Adipose tissue (tissue), 3 donors: ENCODE measurements around the gene SERPINA9. TPM values are rescaled to one million over a fixed set of nuclear protein-coding genes. Genes with fewer than 3 reads are reported as not detected.
"Not testable (repeated sequence)": the region's sequence is repeated elsewhere in the genome, so short reads cannot be mapped to it uniquely, and the experiment has no call there.

Source experiments
- H3K27ac ChIP-seq: one replicate; pipeline ENCODE4 v1.5.1; 2013; ENCODE audit warnings: low read depth, low read length
- WGBS, 3 donors: extraction: QIAGEN DNeasy Blood & Tissue Kit; methylation state at CpG; one replicate each; pipeline ENCODE4 v1.1.7; 2013; 5-methylcytosine and 5-hydroxymethylcytosine counted together
- polyA plus RNA-seq, 3 donors: library from polyadenylated mRNA; stranded (reverse); fragments of 200-250 nt; gene quantifications; one replicate each; pipeline ENCODE4 v1.2.3, GENCODE V29; 2013
- donor health status: healthy with polysubstance abuse.
- donor health status: Bipolar disorder and iron deficiency.
- donor health status: healthy.

SERPINA9 gene
- polyA plus RNA-seq, 3 donors = not detected

DNA sequence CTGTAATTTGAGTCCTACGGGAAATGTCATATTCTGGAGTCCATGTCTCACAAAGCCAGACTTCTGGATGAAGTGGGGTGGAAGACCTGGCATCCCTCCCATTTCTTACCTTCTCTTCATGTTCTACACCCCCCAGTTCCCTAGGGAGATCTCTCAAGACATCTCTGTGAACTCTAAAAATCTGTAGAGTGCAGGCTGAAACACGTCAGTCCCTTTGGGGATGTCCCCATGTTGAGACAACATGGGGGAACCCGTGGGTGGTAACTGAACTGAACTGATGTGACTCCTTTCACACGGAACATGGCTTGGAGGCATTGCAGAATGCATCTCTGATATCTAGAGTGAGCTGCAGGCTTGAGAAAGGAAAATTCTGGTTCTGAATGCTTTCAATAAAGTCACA is 18.1 kb upstream of the SERPINA9 start:
- 64 to 70% (median 67%) methylated on average over 4 of the region's 4 CpGs for WGBS, 3 donors
- H3K27ac ChIP-seq = no peak overlapping the region

DNA sequence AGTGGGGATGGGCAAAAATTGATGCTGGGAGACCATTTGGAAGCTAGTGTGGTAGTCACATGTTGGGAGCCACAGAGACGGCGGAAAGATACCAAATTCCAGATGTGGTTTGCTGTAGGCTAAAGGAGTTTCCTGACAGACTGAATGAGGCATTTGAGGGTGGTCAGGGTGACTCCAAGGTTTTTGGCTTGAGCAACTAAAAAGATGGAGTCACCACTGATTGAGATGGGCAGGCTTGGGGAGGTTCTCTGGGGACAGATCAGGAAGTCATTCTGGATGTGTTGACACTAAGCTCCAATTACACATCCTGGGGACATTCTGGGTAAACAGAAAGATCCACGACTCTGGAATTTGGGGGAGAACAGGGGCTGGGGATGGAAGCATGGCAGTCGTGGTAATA is 15.5 kb upstream of the SERPINA9 start:
- no peak overlapping the region for H3K27ac ChIP-seq
- WGBS, 3 donors = 39 to 52% (median 48%) methylated on average over 4 of the region's 4 CpGs

DNA sequence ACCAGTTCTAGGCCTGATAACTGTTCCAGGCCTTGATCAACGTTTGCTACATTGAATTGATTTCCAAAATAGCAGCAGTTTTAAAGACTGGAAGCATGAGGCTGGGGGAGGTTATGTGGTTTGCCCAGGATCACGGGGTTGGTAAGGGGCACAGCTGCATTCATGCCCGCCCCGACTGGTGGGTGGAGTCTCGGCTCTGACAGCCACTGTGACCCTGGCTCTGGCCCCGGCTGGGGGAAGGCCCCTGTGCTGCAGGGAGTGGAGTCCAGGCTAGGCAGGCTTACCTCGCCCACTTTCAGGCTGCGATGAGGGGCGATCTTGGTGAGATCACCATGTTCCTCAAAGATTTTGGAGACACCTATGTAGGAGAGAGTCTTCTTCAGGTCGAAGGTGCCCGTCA is 13.3 kb upstream of the SERPINA9 start:
- WGBS, 3 donors = 65 to 76% (median 74%) methylated on average over 11 of the region's 11 CpGs
- H3K27ac ChIP-seq = no peak overlapping the region

DNA sequence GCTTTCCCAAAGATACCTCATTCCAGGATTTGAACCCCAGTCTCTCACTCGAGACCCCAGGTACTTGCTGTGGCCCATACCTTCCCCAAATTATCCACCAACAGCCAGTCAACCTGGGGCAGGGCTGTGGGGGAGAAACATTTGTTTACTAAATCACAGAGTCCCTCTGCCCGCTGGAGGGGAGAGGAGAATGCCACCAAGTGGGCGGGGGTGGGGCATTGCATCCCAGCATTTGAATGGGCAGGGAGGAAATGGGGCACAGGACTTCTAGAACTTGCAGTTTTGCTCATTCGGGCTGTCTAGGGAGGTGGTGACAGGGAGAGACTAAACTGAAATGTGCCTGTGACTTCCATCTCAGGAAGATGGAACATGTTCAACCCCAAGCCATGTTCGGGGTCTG is 10.9 kb upstream of the SERPINA9 start:
- WGBS, 3 donors = 33 to 42% (median 38%) methylated on average over 5 of the region's 5 CpGs
- H3K27ac ChIP-seq = no peak overlapping the region

GRCh38 chr14:94485944-94486841 is 10.2 kb upstream of the SERPINA9 start:
- WGBS, 3 donors = 12 to 17% (median 16%) methylated on average over 26 of the region's 26 CpGs
- no peak overlapping the region for H3K27ac ChIP-seq

- no peak overlapping the region for H3K27ac ChIP-seq
- WGBS, 3 donors = 79 to 89% (median 85%) methylated on average over 5 of the region's 5 CpGs
These were observed 8.5 kb upstream of the SERPINA9 start for GRCh38 chr14:94484481-94484880.

DNA sequence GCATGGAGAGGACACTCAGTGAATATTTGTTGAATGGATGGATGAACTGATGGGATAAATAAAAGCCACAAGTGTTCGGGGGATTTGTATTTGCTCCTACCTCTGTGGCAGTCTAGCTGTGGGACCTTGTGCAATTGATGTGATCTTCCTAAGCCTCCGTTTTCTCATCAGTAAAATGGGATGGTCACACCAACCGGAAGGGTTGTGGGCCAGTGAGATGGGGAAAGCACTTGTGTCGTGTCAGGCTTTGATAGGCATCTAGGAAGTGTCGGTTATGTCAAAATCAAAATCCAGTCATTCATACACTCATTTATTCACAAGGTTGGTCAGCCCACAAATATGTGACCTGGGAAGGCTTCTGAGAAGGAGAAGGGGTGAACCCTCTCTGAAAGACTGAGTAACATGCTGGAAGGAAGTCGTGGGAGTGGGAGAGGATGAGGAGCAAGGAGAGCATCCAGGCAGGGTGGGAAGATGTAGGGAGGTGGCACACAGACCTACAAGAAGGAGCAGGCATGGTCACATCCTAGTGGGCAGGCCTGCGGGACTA is 7.8 kb upstream of the SERPINA9 start:
- no peak overlapping the region for H3K27ac ChIP-seq
- 78 to 94% (median 85%) methylated on average over 7 of the region's 7 CpGs for WGBS, 3 donors

GRCh38 chr14:94483071-94483451 is 7.1 kb upstream of the SERPINA9 start:
- 79 to 92% (median 91%) methylated on average over 10 of the region's 10 CpGs for WGBS, 3 donors
- H3K27ac ChIP-seq = no peak overlapping the region

DNA sequence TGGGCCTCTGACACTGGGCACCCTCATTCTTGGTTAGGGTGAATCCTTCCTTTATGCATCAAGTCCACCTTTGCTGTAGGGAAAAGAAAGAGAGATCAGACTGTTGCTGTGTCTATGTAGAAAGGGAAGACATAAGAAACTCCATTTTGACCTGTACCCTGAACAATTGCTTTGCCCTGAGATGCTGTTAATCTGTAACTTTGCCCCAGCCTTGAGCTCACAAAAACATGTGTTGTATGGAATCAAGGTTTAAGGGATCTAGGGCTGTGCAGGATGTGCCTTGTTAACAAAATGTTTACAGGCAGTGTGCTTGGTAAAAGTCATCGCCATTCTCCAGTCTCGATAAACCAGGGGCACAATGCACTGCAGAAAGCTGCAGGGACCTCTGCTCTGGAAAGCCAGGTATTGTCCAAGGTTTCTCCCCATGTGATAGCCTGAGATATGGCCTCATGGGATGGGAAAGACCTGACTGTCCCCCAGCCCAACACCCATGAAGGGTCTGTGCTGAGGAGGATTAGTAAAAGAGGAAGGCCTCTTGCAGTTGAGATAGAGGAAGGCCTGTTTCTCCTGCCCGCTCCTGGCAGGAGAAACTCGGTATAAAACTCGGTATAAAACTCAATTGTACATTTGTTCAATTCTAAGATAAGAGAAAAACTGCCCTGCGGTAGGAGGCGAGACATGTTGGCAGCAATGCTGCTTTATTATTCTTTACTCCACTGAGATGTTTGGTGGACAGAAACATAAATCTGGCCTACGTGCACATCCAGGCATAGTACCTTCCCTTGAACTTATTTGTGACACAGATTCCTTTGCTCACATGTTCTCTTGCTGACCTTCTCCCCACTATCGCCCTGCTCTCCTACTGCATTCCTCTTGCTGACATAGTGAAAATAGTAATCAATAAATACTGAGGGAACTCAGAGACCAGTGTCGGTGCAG is 6.4 kb upstream of the SERPINA9 start:
- not testable (repeated sequence) for H3K27ac ChIP-seq
- 58 to 89% (median 88%) methylated on average over 10 of the region's 10 CpGs for WGBS, 3 donors

DNA sequence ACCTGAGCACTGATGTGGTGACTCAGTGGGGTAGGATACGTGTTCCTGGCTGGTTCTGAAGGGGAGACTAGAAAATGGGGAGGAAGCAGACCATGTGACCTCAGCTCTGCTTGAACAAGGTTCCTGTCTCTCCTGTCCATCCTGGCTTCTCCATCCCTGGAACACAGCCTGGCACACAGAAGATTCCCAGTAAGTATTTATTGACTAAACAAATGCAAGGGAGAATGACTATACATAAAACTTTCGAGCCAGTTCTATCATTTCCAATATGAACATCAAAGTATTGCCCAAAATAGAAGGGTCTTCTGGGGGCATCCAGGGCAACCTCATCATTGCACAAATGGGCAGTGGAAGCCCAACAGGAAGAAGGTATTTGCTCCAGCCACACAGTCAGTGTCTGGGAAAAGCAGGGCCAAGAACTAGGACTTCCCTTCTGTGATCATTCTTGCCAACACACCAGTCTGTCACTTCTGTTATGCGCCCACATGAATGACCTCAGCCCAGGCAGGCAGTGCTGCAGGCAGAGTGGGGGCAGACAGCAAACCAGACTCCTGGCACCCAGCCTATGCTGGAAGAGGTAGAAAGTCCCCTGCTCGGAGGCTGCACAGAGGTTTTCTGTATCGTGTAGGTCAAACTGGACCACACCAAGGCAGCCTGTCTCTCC is 5.6 kb upstream of the SERPINA9 start:
- WGBS, 3 donors = 67 to 82% (median 77%) methylated on average over 5 of the region's 5 CpGs
- H3K27ac ChIP-seq = no peak overlapping the region

GRCh38 chr14:94480809-94481208 is 4.8 kb upstream of the SERPINA9 start:
- WGBS, 3 donors = 14 to 24% (median 21%) methylated on average over 2 of the region's 2 CpGs
- H3K27ac ChIP-seq = no peak overlapping the region

GRCh38 chr14:94478420-94478819 is 2.4 kb upstream of the SERPINA9 start:
- H3K27ac ChIP-seq = no peak overlapping the region

- WGBS, 3 donors = 79 to 88% (median 80%) methylated on average over 7 of the region's 7 CpGs
- H3K27ac ChIP-seq = no peak overlapping the region
These were observed 1.4 kb downstream of the SERPINA9 start for GRCh38 chr14:94474581-94475031.

DNA sequence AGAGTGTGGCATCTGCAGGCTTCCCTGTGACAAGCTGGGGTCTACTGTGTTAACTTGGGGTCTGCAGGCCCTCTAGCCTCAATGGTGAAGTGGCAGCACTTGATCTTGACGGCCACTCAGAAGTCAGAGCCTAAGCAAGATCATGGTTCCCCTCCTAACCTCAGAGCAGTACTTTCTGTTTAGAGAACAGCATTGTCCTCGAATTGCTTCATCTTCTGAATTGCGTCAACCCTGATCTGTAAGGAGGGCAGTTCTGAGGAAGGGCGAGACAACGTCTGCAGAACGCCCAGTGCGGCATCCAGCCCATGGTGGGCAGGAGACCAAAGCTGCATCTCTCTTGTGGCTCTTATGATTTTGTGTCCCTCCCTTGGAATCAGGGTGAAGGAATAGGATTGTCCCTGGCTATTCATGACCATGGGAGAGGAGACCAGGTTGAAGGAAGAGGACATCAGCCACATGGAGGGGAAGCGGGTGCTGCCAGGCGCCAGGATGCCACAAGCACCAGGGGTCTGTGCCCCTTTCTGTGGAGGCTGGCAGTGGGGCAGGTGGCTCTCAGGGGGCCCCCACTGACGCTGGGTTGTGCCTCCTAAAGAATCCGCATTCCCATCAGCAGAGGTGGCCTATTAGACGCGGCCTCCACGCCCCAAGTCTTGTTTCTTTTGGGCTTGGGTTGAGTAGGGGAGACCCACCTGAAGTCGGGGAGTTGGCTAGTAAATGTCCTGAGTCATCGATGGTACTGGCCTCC is 2.2 kb downstream of the SERPINA9 start:
- H3K27ac ChIP-seq = no peak overlapping the region
- 76 to 88% (median 85%) methylated on average over 16 of the region's 16 CpGs for WGBS, 3 donors

DNA sequence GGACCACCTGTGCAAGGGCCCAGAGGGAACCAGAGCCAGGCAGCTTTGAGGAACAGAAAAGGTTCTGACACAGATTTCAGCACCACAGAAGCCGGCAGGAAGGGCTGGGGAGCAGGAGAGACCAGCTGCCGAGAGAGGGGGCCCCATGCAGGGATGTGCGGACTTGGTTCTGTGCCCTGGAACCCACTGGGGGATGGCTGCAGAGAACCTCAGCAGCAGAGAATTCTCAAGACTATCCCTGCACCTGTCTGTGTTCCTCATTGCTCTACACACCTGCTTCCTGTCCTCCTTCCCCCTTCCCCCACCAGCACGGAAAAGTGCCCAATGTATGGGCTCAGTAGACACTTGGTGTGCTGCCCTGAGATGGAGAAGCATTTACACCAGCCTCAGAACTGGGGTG is 3.2 kb downstream of the SERPINA9 start:
- 48 to 68% (median 56%) methylated on average over 4 of the region's 4 CpGs for WGBS, 3 donors

GRCh38 chr14:94471045-94471444 is 5.0 kb downstream of the SERPINA9 start:
- WGBS, 3 donors = 80 to 92% (median 91%) methylated on average over 2 of the region's 2 CpGs
- H3K27ac ChIP-seq = no peak overlapping the region

More for the DNA sequence above, 3.2 kb downstream of the SERPINA9 start:
- H3K27ac ChIP-seq = no peak overlapping the region

GRCh38 chr14:94470311-94470710 is 5.7 kb downstream of the SERPINA9 start:
- H3K27ac ChIP-seq = no peak overlapping the region
- 37 to 56% (median 46%) methylated on average over 2 of the region's 2 CpGs for WGBS, 3 donors

DNA sequence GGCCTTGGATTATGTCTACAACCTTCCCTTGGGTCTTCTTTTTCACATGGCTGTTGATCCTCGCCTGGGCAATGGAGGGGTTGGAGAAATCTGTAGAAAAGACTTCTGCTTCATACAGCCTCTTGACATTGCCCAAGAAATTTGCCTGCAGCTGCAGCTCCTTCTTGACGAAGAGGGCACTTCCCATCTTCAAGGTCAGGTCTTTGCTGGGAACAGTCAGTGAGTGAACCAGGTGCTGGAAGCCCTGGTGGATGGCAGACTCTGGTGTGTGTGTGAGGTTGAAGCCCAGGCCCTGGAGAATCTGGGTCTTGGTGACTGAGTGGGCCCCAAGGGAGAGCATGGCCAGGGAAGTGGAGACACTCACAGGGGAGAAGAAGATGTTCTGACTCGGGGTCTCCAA is 6.7 kb downstream of the SERPINA9 start:
- no peak overlapping the region for H3K27ac ChIP-seq
- WGBS, 3 donors = 60 to 84% (median 83%) methylated on average over 3 of the region's 3 CpGs
